ENCODE results near the gene LRRC47.

The LRRC47 gene

GRCh38 chr1:3785456-3786157 is 10.7 kb downstream of the LRRC47 start:
- no peak for DNase-seq

- DNase-seq: no peak
Observed at GRCh38 chr1:3785045-3785444, 11.3 kb downstream of the LRRC47 start.

- DNase-seq: no peak
Observed at GRCh38 chr1:3783651-3784474, 12.4 kb downstream of the LRRC47 start.

GRCh38 chr1:3780901-3781300 is 15.4 kb downstream of the LRRC47 start:
- DNase-seq: no peak

- DNase-seq: no peak
Observed at GRCh38 chr1:3779912-3780416, 16.3 kb downstream of the LRRC47 start.

- DNase-seq: no peak
Observed at GRCh38 chr1:3779265-3779911, 16.9 kb downstream of the LRRC47 start.

- peak; percentile 27 for DNase-seq
Observed at GRCh38 chr1:3778590-3779264, 17.6 kb downstream of the LRRC47 start.

- DNase-seq: no peak
Observed at GRCh38 chr1:3777647-3778589, 18.4 kb downstream of the LRRC47 start.

- DNase-seq: no peak
Observed at GRCh38 chr1:3777078-3777547, 19.2 kb downstream of the LRRC47 start.

GRCh38 chr1:3776231-3776961 is 19.9 kb downstream of the LRRC47 start:
- DNase-seq: no peak

- DNase-seq: peak; percentile 71
Observed at GRCh38 chr1:3775490-3776230, 20.6 kb downstream of the LRRC47 start.

- no peak for DNase-seq
Observed at GRCh38 chr1:3774946-3775489, 21.3 kb downstream of the LRRC47 start.

- DNase-seq: no peak
Observed at GRCh38 chr1:3774276-3774945, 21.9 kb downstream of the LRRC47 start.

- DNase-seq: no peak
Observed at GRCh38 chr1:3773572-3774275, 22.6 kb downstream of the LRRC47 start.

- DNase-seq: peak; percentile 43
Observed at GRCh38 chr1:3772715-3773571, 23.4 kb downstream of the LRRC47 start, which contains the start of gene SMIM1. TSS of gene SMIM1 (plus strand) at chr1:3772749. CDS start at chr1:3775374, 2,625 bp downstream.

- peak; percentile 95 for DNase-seq
Observed at GRCh38 chr1:3772027-3772714, 24.1 kb downstream of the LRRC47 start.

Measured in right hindlimb (tissue), 1 donor.